Measurements from ENCODE around the gene ARFGAP3. TPM values are rescaled to one million over a fixed set of nuclear protein-coding genes. Genes with fewer than 3 reads are reported as not detected.

ARFGAP3 gene
- total RNA-seq, 1 donor from 2014 or later, result 28.4 TPM

DNA sequence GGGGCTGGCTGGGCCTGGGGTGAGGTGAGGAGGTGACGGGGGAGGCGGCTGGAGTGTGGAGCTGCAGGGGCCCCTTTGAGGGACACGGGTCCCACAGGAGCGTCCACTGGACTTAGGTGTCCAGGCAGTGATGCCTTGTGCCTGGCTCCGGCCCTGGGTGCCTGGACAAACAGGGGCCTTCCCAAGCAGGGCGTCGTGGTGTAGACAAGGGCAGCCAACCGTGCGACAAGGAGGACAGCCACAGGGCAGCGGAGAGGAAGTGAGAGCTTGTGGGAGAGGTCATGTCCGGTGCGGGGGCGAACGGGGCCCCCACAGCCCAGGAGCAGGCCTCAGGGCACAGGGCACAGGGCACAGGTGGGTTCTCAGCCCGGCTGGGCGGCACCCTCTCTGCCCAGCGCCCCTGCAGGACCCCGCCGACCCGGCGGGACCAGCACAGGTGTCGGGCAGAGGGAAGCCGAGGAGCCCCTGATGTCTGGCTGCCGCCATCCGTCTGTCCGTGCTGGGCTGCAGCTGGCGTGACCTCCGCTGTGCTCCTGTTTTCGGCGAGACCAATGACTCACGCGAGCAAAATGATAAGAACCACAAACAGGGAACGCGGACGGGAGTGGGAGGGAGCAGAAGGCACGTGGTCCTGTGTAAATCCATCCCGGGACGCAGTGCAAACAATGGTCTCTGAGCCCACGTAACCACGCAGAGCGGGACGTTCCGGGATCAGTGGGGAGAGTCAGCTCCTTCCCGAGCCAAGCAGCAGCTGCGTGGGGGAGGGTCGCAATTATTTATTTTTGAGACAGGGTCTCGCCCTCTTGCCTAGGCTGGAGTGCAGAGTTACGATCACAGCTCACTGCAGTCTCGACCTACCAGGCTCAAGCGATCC, 87.3 kb downstream of the ARFGAP3 start:
- H3K4me3 Mint-ChIP-seq, result no peak overlapping the region

DNA sequence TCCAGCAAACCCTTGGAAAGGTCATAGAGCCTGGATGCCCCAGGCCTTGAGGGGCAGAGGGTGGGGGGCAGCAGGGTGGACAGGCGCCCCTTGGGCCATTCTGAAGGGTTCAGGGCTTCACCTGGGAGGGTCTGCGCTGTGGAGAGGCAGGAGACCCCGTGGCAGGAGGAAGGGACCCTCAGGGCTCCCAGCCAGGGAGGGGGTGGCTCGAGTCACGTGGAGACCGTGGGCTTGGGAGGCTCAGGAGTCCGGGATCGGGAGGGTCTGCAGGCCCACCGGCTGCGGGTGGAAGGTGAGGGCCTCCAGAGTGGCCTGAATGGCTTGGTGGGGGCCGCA, 87.9 kb downstream of the ARFGAP3 start:
- H3K36me3 Mint-ChIP-seq (ENCODE audit: low read depth), result no peaks in the 10 kb centered on the region
- no peak overlapping the region for H3K27ac Mint-ChIP-seq (ENCODE audit: unreplicated experiment)
- H3K4me1 Mint-ChIP-seq, result peaks cover 3% of the 10 kb centered on the region
- H3K9me3 Mint-ChIP-seq, result no peaks in the 10 kb centered on the region
- DNase-seq (ENCODE audit: low read depth, low spot score), result no peak
- H3K4me3 Mint-ChIP-seq, result no peak overlapping the region
- no peaks in the 10 kb centered on the region for H3K27me3 Mint-ChIP-seq (ENCODE audit: low read depth)
- TF ChIP-seq, protein P1, sequence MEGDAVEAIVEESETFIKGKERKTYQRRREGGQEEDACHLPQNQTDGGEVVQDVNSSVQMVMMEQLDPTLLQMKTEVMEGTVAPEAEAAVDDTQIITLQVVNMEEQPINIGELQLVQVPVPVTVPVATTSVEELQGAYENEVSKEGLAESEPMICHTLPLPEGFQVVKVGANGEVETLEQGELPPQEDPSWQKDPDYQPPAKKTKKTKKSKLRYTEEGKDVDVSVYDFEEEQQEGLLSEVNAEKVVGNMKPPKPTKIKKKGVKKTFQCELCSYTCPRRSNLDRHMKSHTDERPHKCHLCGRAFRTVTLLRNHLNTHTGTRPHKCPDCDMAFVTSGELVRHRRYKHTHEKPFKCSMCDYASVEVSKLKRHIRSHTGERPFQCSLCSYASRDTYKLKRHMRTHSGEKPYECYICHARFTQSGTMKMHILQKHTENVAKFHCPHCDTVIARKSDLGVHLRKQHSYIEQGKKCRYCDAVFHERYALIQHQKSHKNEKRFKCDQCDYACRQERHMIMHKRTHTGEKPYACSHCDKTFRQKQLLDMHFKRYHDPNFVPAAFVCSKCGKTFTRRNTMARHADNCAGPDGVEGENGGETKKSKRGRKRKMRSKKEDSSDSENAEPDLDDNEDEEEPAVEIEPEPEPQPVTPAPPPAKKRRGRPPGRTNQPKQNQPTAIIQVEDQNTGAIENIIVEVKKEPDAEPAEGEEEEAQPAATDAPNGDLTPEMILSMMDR (conservative IDR thresholded peaks at IDR 0.05), result no peak

More for the DNA sequence above, 87.3 kb downstream of the ARFGAP3 start:
- no peak for DNase-seq (ENCODE audit: low read depth, low spot score)
- Mint-ChIP-seq H3K9me3 (no peaks in the 10 kb centered on the region), H3K36me3 (ENCODE audit: low read depth) (no peaks in the 10 kb centered on the region), H3K27me3 (ENCODE audit: low read depth) (no peaks in the 10 kb centered on the region), H3K27ac (ENCODE audit: unreplicated experiment) (no peak overlapping the region), H3K4me1 (peaks cover 3% of the 10 kb centered on the region)
- TF ChIP-seq, protein P1 (conservative IDR thresholded peaks at IDR 0.05), result no peak

DNA sequence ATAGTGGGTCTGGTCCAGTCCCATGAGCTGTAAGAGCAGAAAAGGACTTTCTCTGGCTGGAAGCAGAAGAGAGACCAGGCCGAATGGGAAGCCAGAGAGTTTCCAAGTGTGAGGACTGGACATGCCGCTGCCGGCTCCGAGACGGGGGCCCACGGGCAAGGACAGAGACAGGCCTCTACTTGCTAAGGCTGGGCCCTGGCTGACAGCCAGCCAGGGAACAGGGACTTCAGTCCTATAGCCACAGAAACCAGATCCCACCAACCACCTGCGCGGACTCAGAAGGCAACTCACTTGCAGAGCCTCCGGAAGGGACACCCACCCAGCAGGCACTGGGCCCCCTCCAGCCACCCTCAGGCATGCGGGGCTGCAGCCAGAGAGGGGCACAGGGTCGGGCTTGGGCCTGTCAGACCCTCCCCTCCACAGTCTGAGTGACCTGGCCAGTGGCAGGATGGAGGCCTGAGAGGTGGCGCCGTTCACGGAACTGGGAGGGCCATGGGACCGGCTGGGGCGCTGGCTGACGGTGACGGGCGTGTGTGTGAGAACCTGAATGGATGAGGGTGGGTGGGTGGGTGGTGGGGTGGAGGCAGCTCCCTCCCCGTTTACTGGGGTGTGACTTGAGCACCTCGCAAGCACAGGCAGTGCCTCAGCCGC, 88.6 kb downstream of the ARFGAP3 start:
- H3K4me3 Mint-ChIP-seq, result no peak overlapping the region
- TF ChIP-seq, protein P1 (conservative IDR thresholded peaks at IDR 0.05), result no peak
- H3K9me3 Mint-ChIP-seq, result no peaks in the 10 kb centered on the region
- peaks cover 3% of the 10 kb centered on the region for H3K4me1 Mint-ChIP-seq
- no peak overlapping the region for H3K27ac Mint-ChIP-seq (ENCODE audit: unreplicated experiment)
- H3K36me3 Mint-ChIP-seq (ENCODE audit: low read depth), result no peaks in the 10 kb centered on the region
- DNase-seq (ENCODE audit: low read depth, low spot score), result no peak
- H3K27me3 Mint-ChIP-seq (ENCODE audit: low read depth), result no peaks in the 10 kb centered on the region

DNA sequence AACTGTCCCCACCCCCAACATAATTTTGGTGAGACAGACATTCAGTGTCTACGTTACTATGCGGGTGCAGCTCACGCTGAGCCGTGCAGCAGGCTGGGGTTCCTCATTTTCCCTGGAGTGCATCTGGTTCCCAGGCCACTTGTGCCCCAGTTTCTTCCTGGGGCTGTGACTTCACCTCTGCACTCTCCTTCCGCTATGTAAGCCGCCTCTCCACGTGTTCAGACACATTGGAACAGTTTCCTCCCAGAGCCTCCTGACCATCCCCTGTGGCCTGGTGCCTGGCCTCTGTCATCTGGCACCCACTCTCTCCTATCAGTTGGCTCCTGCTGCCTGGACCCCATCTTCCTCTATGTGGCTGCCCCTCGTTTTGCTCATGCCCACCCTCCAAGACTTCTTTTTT, 90.2 kb downstream of the ARFGAP3 start:
- H3K4me3 Mint-ChIP-seq, result no peak overlapping the region
- H3K4me1 Mint-ChIP-seq, result peaks cover 3% of the 10 kb centered on the region
- peak overlapping the region; percentile 92 for H3K27ac Mint-ChIP-seq (ENCODE audit: unreplicated experiment)
- no peaks in the 10 kb centered on the region for H3K27me3 Mint-ChIP-seq (ENCODE audit: low read depth)
- no peak for DNase-seq (ENCODE audit: low read depth, low spot score)
- no peaks in the 10 kb centered on the region for H3K36me3 Mint-ChIP-seq (ENCODE audit: low read depth)
- TF ChIP-seq, protein P1 (conservative IDR thresholded peaks at IDR 0.05), result no peak
- no peaks in the 10 kb centered on the region for H3K9me3 Mint-ChIP-seq

DNA sequence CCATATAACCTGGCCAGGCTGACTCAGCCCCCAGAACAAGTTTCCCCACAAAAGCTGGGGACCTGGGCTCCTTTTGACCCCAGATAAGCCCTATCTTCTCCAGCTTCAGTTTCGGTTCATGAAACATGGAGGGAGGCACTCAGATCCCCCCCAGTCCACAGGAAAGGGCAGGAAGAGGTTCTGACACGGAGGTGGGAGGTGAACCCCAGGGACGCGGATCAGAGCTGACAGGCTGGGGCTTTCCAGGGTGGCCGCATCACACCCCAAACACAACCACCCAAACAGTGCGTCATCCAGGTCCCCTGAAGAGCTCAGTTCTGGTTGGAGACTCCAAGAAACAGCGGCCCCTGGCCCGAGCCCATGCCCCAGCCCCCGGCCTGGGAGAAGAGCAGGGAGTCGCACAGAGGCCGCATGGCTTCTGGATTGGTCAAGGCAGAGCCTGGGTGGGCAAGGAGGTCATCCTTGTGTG, 92.1 kb downstream of the ARFGAP3 start:
- H3K27ac Mint-ChIP-seq (ENCODE audit: unreplicated experiment), result no peak overlapping the region
- no peak overlapping the region for H3K4me3 Mint-ChIP-seq
- H3K27me3 Mint-ChIP-seq (ENCODE audit: low read depth), result no peaks in the 10 kb centered on the region
- H3K36me3 Mint-ChIP-seq (ENCODE audit: low read depth), result no peaks in the 10 kb centered on the region
- no peaks in the 10 kb centered on the region for H3K9me3 Mint-ChIP-seq
- H3K4me1 Mint-ChIP-seq, result no peaks in the 10 kb centered on the region
- TF ChIP-seq, protein P1 (conservative IDR thresholded peaks at IDR 0.05), result no peak
- DNase-seq (ENCODE audit: low read depth, low spot score), result no peak

Data from neural crest cell (in vitro differentiated cells).